ENCODE results near the gene DOK3. TPM values are rescaled to one million over a fixed set of nuclear protein-coding genes. Genes with fewer than 3 reads are reported as not detected.

DOK3 gene
- total RNA-seq, 1 donor: 0.99 TPM

DNA sequence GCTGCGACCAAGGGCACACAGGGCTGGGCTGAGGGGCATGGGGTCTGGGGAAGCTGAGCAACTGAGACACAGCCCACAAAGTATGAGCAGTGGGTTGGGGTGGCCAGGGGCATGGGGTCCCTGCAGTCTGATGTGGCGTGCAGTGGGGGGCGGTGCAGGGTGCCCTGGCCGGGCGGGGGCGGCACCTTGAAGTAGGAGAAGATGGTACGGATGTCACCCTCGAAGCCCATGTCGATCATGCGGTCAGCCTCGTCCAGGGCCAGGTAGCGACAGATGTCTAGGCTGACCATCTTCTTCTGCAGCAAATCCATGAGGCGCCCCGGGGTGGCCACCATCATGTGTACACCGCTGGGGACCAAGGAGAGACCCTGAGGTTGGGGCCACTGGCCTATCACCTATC lies 3.9 kb upstream of the DOK3 start:
- no peak overlapping the region for H3K4me3 ChIP-seq (ENCODE audit: low read depth, low read length)
- no peak for TF ChIP-seq CTCF (IDR thresholded peaks at IDR 0.05; ENCODE audit: insufficient read depth, low read length)
- no peak for DNase-seq (ENCODE audit: low read depth)

- DNase-seq (ENCODE audit: low read depth): no peak
- H3K4me3 ChIP-seq (ENCODE audit: low read depth, low read length): no peak overlapping the region
- no peak for TF ChIP-seq CTCF (IDR thresholded peaks at IDR 0.05; ENCODE audit: insufficient read depth, low read length)
Measured at GRCh38 chr5:177512736-177513380, 3.2 kb upstream of the DOK3 start.

- no peak overlapping the region for H3K4me3 ChIP-seq (ENCODE audit: low read depth, low read length)
- TF ChIP-seq CTCF (IDR thresholded peaks at IDR 0.05; ENCODE audit: insufficient read depth, low read length): no peak
- DNase-seq (ENCODE audit: low read depth): no peak
Measured at GRCh38 chr5:177511796-177512675, 2.4 kb upstream of the DOK3 start.

DNA sequence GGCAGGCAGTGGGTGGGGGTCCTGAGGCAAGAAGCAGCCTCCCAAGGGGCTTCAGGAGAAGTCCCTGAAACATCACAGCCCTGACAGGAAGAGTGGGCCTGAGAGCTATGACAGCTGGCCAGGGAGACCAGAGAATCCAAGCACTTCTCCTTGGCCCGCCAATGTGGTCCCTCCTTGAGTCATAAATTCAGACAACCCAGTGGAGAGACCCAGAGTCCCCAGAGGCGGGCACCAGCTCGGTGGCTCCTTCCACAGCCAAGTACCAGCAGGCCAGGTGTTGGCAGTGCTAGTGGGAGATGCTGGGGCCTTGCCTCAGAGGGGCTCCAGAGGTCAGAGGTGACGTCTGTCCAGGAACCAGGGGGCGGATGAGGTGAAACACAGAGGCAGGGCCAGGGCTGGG lies 1.6 kb upstream of the DOK3 start:
- no peak overlapping the region for H3K4me3 ChIP-seq (ENCODE audit: low read depth, low read length)
- no peak for TF ChIP-seq CTCF (IDR thresholded peaks at IDR 0.05; ENCODE audit: insufficient read depth, low read length)
- DNase-seq (ENCODE audit: low read depth): no peak

- H3K4me3 ChIP-seq (ENCODE audit: low read depth, low read length): no peak overlapping the region
- TF ChIP-seq CTCF (IDR thresholded peaks at IDR 0.05; ENCODE audit: insufficient read depth, low read length): no peak
- no peak for DNase-seq (ENCODE audit: low read depth)
Measured at GRCh38 chr5:177510567-177511053, 984 bp upstream of the DOK3 start.

- DNase-seq (ENCODE audit: low read depth): no peak
- TF ChIP-seq CTCF (IDR thresholded peaks at IDR 0.05; ENCODE audit: insufficient read depth, low read length): no peak
- H3K4me3 ChIP-seq (ENCODE audit: low read depth, low read length): no peak overlapping the region
Measured at GRCh38 chr5:177509991-177510566, 453 bp upstream of the DOK3 start.
